Transverse colon (tissue), 4 donors: ENCODE results near the gene KREMEN1.

Experiments used
- POLR2A ChIP-seq: fragments of 450-650 bp; IDR thresholded peaks from one replicate; pipeline ENCODE4 v1.6.1; 2016; ENCODE audit warnings: antibody characterized with exemption, mild to moderate bottlenecking, moderate library complexity
- POLR2AphosphoS5 ChIP-seq, 3 donors: sonication (generic); formaldehyde crosslinking; IDR thresholded peaks; one replicate each; pipeline ENCODE4 v1.6.1; 2016; ENCODE audit warnings: antibody characterized with exemption in 3 of 3
- TF ChIP-seq, protein P1 (sequence below), 5 experiments: fragments of 200-600 bp in 3 of 5; fragments of 450-650 bp in 2 of 5; sonication (generic) in 3 of 5; IDR thresholded peaks; 1 replicate in 2 of 5; 2 replicates in 3 of 5; pipeline ENCODE4 v1.5.1; 2016 to 2017; ENCODE audit warnings: antibody characterized with exemption in 5 of 5, inconsistent platforms in 3 of 5, mild to moderate bottlenecking in 2 of 5, moderate library complexity in 1 of 5

DNA sequence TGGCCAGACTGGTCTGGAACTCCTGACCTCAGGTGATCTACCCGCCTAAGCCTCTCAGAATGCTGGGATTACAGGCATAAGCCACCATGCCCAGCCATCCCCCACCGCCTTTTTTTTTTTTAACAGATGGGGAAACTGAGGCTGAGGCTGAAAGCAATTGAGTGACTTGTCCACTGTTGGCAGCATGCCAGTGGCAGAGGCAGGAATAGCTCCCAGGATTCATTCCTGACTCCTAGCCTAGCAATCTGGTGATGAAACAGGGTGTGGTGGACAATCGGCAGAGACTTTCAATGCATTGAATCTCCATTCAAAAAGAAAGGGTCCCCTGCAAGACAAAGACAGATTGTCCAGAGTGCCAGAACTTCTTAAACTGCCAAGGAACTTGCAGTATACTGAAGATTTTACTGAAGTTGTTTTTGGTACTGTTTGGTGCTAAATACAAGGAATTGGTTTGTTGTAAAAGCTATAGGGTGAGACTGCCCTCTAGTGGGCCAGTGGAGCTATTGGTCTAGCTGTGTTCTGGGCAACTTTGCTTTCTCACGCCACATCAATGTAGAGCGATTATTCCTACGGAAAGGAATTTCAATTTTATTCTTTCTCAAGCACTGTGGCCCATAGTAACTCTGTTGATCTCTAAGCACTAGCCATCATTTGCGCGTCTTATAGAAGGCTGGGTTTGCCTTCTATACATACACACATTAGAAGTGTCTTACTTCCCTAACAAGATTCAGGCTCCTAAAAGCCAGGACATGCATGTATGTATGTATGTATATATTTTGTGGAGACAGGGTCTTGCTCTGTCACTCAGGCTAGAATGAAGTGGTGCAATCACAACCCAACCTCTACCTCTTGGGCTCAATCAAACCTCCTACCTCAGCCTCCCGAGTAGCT is 32.2 kb upstream of the KREMEN1 start:
- TF ChIP-seq POLR2A (no peak), POLR2AphosphoS5 (IDR thresholded peaks at IDR 0.05) (peak in 1 of 3 donors; percentile 7)
- TF ChIP-seq, protein P1, sequence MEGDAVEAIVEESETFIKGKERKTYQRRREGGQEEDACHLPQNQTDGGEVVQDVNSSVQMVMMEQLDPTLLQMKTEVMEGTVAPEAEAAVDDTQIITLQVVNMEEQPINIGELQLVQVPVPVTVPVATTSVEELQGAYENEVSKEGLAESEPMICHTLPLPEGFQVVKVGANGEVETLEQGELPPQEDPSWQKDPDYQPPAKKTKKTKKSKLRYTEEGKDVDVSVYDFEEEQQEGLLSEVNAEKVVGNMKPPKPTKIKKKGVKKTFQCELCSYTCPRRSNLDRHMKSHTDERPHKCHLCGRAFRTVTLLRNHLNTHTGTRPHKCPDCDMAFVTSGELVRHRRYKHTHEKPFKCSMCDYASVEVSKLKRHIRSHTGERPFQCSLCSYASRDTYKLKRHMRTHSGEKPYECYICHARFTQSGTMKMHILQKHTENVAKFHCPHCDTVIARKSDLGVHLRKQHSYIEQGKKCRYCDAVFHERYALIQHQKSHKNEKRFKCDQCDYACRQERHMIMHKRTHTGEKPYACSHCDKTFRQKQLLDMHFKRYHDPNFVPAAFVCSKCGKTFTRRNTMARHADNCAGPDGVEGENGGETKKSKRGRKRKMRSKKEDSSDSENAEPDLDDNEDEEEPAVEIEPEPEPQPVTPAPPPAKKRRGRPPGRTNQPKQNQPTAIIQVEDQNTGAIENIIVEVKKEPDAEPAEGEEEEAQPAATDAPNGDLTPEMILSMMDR (IDR thresholded peaks at IDR 0.05): peak; percentile 92 to 98 (median 96)
